Mesendoderm (in vitro differentiated cells): Measurements from ENCODE around the gene PARD6B.
"Not testable (repeated sequence)": the region's sequence is repeated elsewhere in the genome, so short reads cannot be mapped to it uniquely, and the experiment has no call there.

Experiments used
- DNase-seq: peaks from one replicate; pipeline ENCODE4 v3.0.0; 2013
- H2AK5ac ChIP-seq: 2 replicates; pipeline ENCODE4 v1.6.1; 2013; ENCODE audit warnings: low read length, inconsistent platforms
- H2BK120ac ChIP-seq: 2 replicates; pipeline ENCODE4 v1.6.1; 2013; ENCODE audit warnings: low read depth, mild to moderate bottlenecking, low read length, moderate library complexity, mixed read lengths
- H2BK15ac ChIP-seq: replicated peaks from 2 replicates; pipeline ENCODE4 v1.6.1; 2013; ENCODE audit warnings: low read depth, mild to moderate bottlenecking, moderate library complexity
- H2BK5ac ChIP-seq: 2 replicates; pipeline ENCODE4 v1.6.1; 2013; ENCODE audit warnings: low read length, inconsistent platforms
- H3K18ac ChIP-seq: 2 replicates; pipeline ENCODE4 v1.6.1; 2013; ENCODE audit warnings: mild to moderate bottlenecking, low read length, mixed read lengths
- H3K23ac ChIP-seq: one replicate; pipeline ENCODE4 v1.6.1; 2013; ENCODE audit warnings: low read length
- H3K27ac ChIP-seq: 2 replicates; pipeline ENCODE4 v1.5.1; 2013; ENCODE audit warnings: low read depth, mild to moderate bottlenecking, inconsistent platforms, low read length, moderate library complexity
- H3K27me3 ChIP-seq: 2 replicates; pipeline ENCODE4 v1.6.1; 2013; ENCODE audit warnings: low read length, control low read depth, mild to moderate bottlenecking, inconsistent platforms; ENCODE audit not compliant: insufficient read depth, poor library complexity
- H3K36me3 ChIP-seq: 2 replicates; pipeline ENCODE4 v1.6.1; 2013; ENCODE audit warnings: low read length, inconsistent platforms; ENCODE audit not compliant: control insufficient read depth, insufficient read depth
- H3K4ac ChIP-seq: one replicate; pipeline ENCODE4 v1.6.1; 2013; ENCODE audit warnings: low read depth, mild to moderate bottlenecking, low read length, moderate library complexity
- H3K4me1 ChIP-seq: 2 replicates; pipeline ENCODE4 v1.6.1; 2013; ENCODE audit warnings: low read depth, low read length, inconsistent platforms; ENCODE audit not compliant: control insufficient read depth
- H3K4me2 ChIP-seq: 2 replicates; pipeline ENCODE4 v1.6.1; 2013; ENCODE audit warnings: low read length
- H3K4me3 ChIP-seq: 2 replicates; pipeline ENCODE4 v1.5.1; 2013; ENCODE audit warnings: mild to moderate bottlenecking, low read length
- H3K56ac ChIP-seq: one replicate; pipeline ENCODE4 v1.6.1; 2013; ENCODE audit warnings: low read length
- H3K79me1 ChIP-seq: 2 replicates; pipeline ENCODE4 v1.6.1; 2013; ENCODE audit warnings: low read length, inconsistent platforms
- H3K79me2 ChIP-seq: 2 replicates; pipeline ENCODE4 v1.6.1; 2013; ENCODE audit warnings: mild to moderate bottlenecking, low read length; ENCODE audit not compliant: control insufficient read depth, insufficient read depth
- H3K9ac ChIP-seq: 2 replicates; pipeline ENCODE4 v1.6.1; 2013; ENCODE audit warnings: low read length, inconsistent platforms
- H4K5ac ChIP-seq: one replicate; pipeline ENCODE4 v1.6.1; 2013; ENCODE audit warnings: low read length
- H4K8ac ChIP-seq: one replicate; pipeline ENCODE4 v1.6.1; 2013; ENCODE audit warnings: low read depth, mild to moderate bottlenecking, control low read depth, low read length, moderate library complexity
- WGBS: extraction: QIAGEN DNeasy Blood & Tissue Kit; methylation state at CpG from one replicate; pipeline ENCODE4 v1.1.7; 2013; ENCODE audit warnings: low lambda C conversion rate, missing lambda C conversion rate; ENCODE audit not compliant: insufficient coverage; ENCODE audit errors: extremely low coverage; 5-methylcytosine and 5-hydroxymethylcytosine counted together

The PARD6B gene

DNA sequence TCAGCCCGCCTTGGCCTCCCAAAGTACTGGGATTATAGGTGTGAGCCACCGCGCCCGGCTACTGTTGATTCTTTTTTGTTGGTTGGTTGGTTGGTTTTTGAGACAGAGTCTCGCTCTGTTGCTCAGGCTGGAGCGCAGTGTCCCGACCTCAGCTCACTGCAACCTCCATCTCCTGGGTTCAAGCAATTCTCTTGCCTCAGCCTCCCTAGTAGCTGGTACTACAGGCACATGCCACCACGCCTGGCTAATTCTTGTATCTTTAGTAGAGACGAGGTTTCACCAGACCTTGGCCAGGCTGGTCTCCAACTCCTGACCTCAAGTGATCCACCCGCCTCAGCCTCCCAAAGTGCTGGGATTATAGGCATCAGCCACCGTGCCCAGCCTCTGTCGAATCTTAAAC is 17.0 kb upstream of the PARD6B start:
- H2AK5ac ChIP-seq, H3K27me3 ChIP-seq, H3K4me2 ChIP-seq, H2BK120ac ChIP-seq, H3K4ac ChIP-seq, H3K56ac ChIP-seq, H4K8ac ChIP-seq, H3K79me2 ChIP-seq, H3K27ac ChIP-seq, DNase-seq, H3K36me3 ChIP-seq, H4K5ac ChIP-seq, H2BK15ac ChIP-seq, H3K4me1 ChIP-seq, H3K4me3 ChIP-seq, H3K79me1 ChIP-seq, H3K23ac ChIP-seq, H3K9ac ChIP-seq, H2BK5ac ChIP-seq, H3K18ac ChIP-seq: not testable (repeated sequence)
- no CpG with 5 or more reads among the region's 12 CpGs for WGBS

DNA sequence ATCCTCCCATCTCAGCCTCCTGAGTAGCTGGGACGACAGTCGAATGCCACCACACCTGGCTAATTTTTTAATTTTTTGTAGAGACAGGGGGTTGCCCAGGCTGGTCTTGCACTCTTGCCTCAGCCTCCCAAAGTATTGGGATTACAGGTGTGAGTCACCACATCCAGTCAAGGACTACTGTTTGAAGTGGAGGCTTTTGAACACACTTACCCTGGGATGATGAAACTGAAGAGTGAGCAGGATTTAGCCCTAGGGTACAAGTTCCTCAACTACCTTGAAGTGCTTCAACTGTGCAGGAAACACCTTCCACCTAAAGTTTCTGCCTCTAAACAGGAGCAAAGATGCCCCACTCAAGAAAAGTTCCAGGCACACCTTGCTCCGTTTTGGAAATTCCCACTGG is 15.7 kb upstream of the PARD6B start:
- no peaks in the 10 kb centered on the region for H3K27me3 ChIP-seq
- no peaks in the 10 kb centered on the region for H3K79me2 ChIP-seq
- DNase-seq: no peak
- H2AK5ac ChIP-seq: no peak overlapping the region
- no CpG with 5 or more reads among the region's 3 CpGs for WGBS
- H3K4ac ChIP-seq: no peak overlapping the region
- no peak overlapping the region for H3K23ac ChIP-seq
- no peaks in the 10 kb centered on the region for H3K36me3 ChIP-seq
- H3K9ac ChIP-seq: no peak overlapping the region
- H3K27ac ChIP-seq: no peak overlapping the region
- H3K79me1 ChIP-seq: no peaks in the 10 kb centered on the region
- H3K56ac ChIP-seq: no peak overlapping the region
- no peak overlapping the region for H3K18ac ChIP-seq
- H4K8ac ChIP-seq: no peak overlapping the region
- H3K4me1 ChIP-seq: peaks cover 1% of the 10 kb centered on the region
- H2BK15ac ChIP-seq: no peak overlapping the region
- no peak overlapping the region for H4K5ac ChIP-seq
- no peak overlapping the region for H3K4me3 ChIP-seq
- no peak overlapping the region for H2BK5ac ChIP-seq
- no peak overlapping the region for H2BK120ac ChIP-seq
- H3K4me2 ChIP-seq: no peak overlapping the region

DNA sequence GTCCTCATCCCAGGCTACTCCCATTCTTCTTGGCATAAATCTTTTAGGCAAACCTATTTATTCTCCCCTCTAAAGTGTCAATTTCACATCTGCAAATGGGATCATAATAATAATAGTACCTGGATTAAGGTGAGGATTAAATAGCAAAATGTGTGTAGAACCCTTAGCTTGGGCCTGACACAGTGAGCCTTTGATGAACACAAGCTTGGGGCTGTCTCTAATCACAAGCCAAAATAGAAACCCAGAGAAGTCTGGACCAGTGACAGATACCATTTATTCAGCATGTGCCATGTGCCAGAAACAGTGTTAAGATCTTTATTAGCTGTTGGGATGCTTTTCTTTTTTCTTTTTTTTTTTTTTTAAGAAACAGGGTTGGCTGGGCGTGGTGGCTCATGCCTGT is 14.9 kb upstream of the PARD6B start:
- H2AK5ac ChIP-seq: no peak overlapping the region
- H3K4me3 ChIP-seq: no peak overlapping the region
- no peak overlapping the region for H3K4ac ChIP-seq
- no peaks in the 10 kb centered on the region for H3K36me3 ChIP-seq
- H2BK5ac ChIP-seq: no peak overlapping the region
- H2BK120ac ChIP-seq: no peak overlapping the region
- H3K4me1 ChIP-seq: no peaks in the 10 kb centered on the region
- no peaks in the 10 kb centered on the region for H3K27me3 ChIP-seq
- no peak overlapping the region for H3K27ac ChIP-seq
- H3K4me2 ChIP-seq: no peak overlapping the region
- WGBS: no CpG with 5 or more reads among the region's 1 CpG
- H3K79me2 ChIP-seq: no peaks in the 10 kb centered on the region
- no peak overlapping the region for H3K9ac ChIP-seq
- no peaks in the 10 kb centered on the region for H3K79me1 ChIP-seq
- no peak overlapping the region for H4K8ac ChIP-seq
- no peak overlapping the region for H4K5ac ChIP-seq
- DNase-seq: no peak
- no peak overlapping the region for H2BK15ac ChIP-seq
- H3K23ac ChIP-seq: no peak overlapping the region
- H3K56ac ChIP-seq: no peak overlapping the region
- H3K18ac ChIP-seq: no peak overlapping the region

DNA sequence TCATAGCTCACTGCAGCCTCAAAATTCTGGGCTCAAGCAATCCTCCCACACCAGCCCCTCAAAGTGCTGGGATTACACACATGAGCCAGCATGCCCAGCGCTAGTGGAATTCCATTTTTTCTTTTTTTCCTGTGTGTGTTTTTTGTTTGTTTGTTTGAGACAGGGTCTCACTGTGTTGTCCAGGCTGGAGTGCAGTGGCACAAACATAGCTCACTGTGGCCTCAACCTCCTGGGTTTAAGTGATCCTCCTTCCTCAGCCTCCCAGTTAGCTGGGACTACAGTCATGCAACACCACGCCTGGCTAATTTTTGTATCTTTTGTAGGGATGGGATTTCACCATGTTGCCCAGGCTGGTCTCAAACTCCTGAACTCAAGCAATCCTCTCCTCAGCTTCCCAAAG is 14.1 kb upstream of the PARD6B start:
- Histone ChIP-seq H3K27ac (no peak overlapping the region), H2BK15ac (no peak overlapping the region), H3K79me1 (no peaks in the 10 kb centered on the region), H2BK5ac (no peak overlapping the region), H2BK120ac (no peak overlapping the region), H3K18ac (no peak overlapping the region), H3K4me3 (no peak overlapping the region), H2AK5ac (no peak overlapping the region), H3K36me3 (no peaks in the 10 kb centered on the region), H3K4ac (no peak overlapping the region), H3K79me2 (no peaks in the 10 kb centered on the region), H4K8ac (no peak overlapping the region), H3K27me3 (no peaks in the 10 kb centered on the region), H3K9ac (no peak overlapping the region), H4K5ac (no peak overlapping the region), H3K56ac (no peak overlapping the region), H3K23ac (no peak overlapping the region), H3K4me1 (no peaks in the 10 kb centered on the region), H3K4me2 (no peak overlapping the region)
- DNase-seq: no peak
- no CpG with 5 or more reads among the region's 2 CpGs for WGBS

DNA sequence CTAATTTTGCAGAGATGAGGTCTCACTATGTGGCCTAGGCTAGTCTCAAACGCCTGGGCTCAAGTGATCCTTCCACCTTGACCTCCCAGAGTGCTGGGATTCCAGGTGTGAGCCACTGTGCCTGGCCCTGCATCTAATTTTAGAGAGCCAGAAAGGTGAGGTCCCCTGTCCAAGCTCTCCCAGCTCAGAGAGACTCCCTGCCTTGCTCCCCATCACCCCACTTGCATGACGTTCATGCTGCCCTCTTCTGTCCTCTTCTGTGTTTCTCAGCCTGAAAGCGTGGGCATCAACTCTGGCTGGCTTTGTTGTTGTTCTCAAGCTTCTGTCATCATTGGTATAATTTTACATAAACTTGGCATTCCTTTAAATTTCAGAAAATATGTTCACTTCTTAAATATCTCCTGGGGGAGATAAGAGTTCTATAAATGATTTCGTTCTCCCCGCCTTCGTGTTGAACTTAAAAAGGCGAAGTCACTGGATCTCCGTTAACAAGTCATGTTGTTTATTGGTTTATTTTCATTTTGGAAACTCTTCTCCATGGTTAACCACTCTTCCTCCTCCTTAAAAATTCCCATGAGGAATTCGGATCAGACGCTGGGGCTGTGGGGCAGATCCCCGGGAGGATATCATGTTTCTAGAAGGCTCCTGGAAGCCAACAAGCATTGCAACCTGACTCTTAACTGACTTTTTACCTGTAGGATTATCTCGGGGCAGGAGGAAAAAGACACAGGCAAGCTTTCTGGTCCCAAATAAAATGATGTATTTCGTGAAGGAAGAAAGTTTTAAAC is 13.2 kb upstream of the PARD6B start:
- Histone ChIP-seq H3K4me3 (no peak overlapping the region), H3K27me3 (no peaks in the 10 kb centered on the region), H3K56ac (no peak overlapping the region), H3K18ac (no peak overlapping the region), H3K27ac (no peak overlapping the region), H3K4me1 (no peaks in the 10 kb centered on the region), H3K36me3 (no peaks in the 10 kb centered on the region), H3K9ac (no peak overlapping the region), H4K8ac (no peak overlapping the region), H2BK120ac (no peak overlapping the region), H4K5ac (no peak overlapping the region), H2AK5ac (no peak overlapping the region), H3K79me2 (no peaks in the 10 kb centered on the region), H2BK5ac (no peak overlapping the region), H3K4me2 (no peak overlapping the region), H3K4ac (no peak overlapping the region), H3K23ac (no peak overlapping the region), H2BK15ac (no peak overlapping the region), H3K79me1 (no peaks in the 10 kb centered on the region)
- DNase-seq: no peak
- no CpG with 5 or more reads among the region's 13 CpGs for WGBS

DNA sequence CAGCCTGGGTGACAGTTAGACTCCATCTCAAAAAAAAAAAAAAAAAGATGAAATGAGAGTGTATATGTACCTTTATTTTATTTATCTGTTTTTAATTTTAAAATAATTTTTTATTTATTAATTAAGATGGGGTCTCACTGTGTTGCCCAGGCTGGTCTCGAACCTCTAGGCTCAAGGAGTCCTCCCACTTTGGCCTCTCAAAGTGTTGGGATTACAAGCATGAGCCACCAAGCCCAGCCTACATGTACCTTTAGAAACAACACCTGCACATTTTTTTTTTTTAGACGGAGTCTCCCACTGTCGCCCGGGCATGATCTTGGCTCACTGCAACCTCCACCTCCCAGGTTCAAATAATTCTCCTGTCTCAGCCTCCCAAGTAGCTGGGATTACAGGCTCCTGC is 12.1 kb upstream of the PARD6B start:
- Histone ChIP-seq H4K8ac (no peak overlapping the region), H3K4me2 (no peak overlapping the region), H3K9ac (no peak overlapping the region)

More for the DNA sequence above, 12.1 kb upstream of the PARD6B start:
- Histone ChIP-seq H2BK120ac (no peak overlapping the region), H3K18ac (no peak overlapping the region), H2AK5ac (no peak overlapping the region), H3K79me2 (no peaks in the 10 kb centered on the region), H3K23ac (no peak overlapping the region), H3K79me1 (no peaks in the 10 kb centered on the region), H3K4me3 (no peak overlapping the region), H3K56ac (no peak overlapping the region), H3K36me3 (no peaks in the 10 kb centered on the region), H4K5ac (no peak overlapping the region), H3K4me1 (no peaks in the 10 kb centered on the region), H3K27me3 (no peaks in the 10 kb centered on the region), H3K27ac (no peak overlapping the region), H2BK15ac (no peak overlapping the region), H2BK5ac (no peak overlapping the region), H3K4ac (no peak overlapping the region)
- WGBS: no CpG with 5 or more reads among the region's 4 CpGs
- no peak for DNase-seq
